Measurements from ENCODE around the gene ME3.

- TF ChIP-seq CTCF (IDR thresholded peaks at IDR 0.05) (no peak), POLR2A (IDR thresholded peaks at IDR 0.05) (no peak)
Observed at GRCh38 chr11:86627776-86628455, 44.5 kb downstream of the ME3 start.

Data from Peyer's patch (tissue), 4 donors.